Karpas-422 (cell line): ENCODE data around the gene KLHL18. TPM values are rescaled to one million over a fixed set of nuclear protein-coding genes. Genes with fewer than 3 reads are reported as not detected.
"Not testable (repeated sequence)": the region's sequence is repeated elsewhere in the genome, so short reads cannot be mapped to it uniquely, and the experiment has no call there.

Source experiments
- DNase-seq: peaks from one replicate; pipeline ENCODE4 v3.0.0-alpha.2; 2015
- H2AFZ ChIP-seq: fragments of 200-600 bp; sonication (generic); 2 replicates; pipeline ENCODE4 v1.6.1; 2014; ENCODE audit warnings: antibody characterized with exemption, low read length, mixed read lengths
- H3K27ac ChIP-seq: fragments of 200-600 bp; sonication (generic); 2 replicates; pipeline ENCODE4 v1.5.1; 2014; ENCODE audit warnings: mild to moderate bottlenecking, low read length, moderate library complexity
- H3K27me3 ChIP-seq: fragments of 200-600 bp; sonication (generic); 2 replicates; pipeline ENCODE4 v1.6.1; 2014; ENCODE audit warnings: low read length, mixed read lengths
- H3K36me3 ChIP-seq: fragments of 200-600 bp; sonication (generic); 2 replicates; pipeline ENCODE4 v1.6.1; 2014; ENCODE audit warnings: low read length, mixed read lengths; ENCODE audit not compliant: insufficient read depth
- H3K4me1 ChIP-seq: fragments of 200-600 bp; sonication (generic); 2 replicates; pipeline ENCODE4 v1.6.1; 2014; ENCODE audit warnings: mild to moderate bottlenecking, low read length, mixed read lengths
- H3K4me2 ChIP-seq: fragments of 200-600 bp; sonication (generic); 2 replicates; pipeline ENCODE4 v1.6.1; 2014; ENCODE audit warnings: low read length, low read depth, mild to moderate bottlenecking; ENCODE audit not compliant: poor library complexity, severe bottlenecking
- H3K4me3 ChIP-seq: fragments of 200-600 bp; sonication (generic); 2 replicates; pipeline ENCODE4 v1.5.1; 2014; ENCODE audit warnings: mild to moderate bottlenecking, antibody characterized with exemption, low read length, mixed read lengths
- H3K79me2 ChIP-seq: fragments of 200-600 bp; sonication (generic); 2 replicates; pipeline ENCODE4 v1.6.1; 2014; ENCODE audit warnings: mild to moderate bottlenecking, low read length, mixed read lengths
- H3K9ac ChIP-seq: fragments of 200-600 bp; sonication (generic); 2 replicates; pipeline ENCODE4 v1.6.0; 2014; ENCODE audit warnings: low read length
- H3K9me2 ChIP-seq: fragments of 200-600 bp; sonication (generic), shearing (Covaris generic); replicated peaks from 2 replicates; pipeline ENCODE4 v1.6.0; 2014; ENCODE audit warnings: mild to moderate bottlenecking, low read length, moderate library complexity; ENCODE audit not compliant: insufficient read depth
- H3K9me3 ChIP-seq: fragments of 300-700, 200-600 bp; sonication (generic); 2 replicates; pipeline ENCODE4 v1.6.1; 2014; ENCODE audit warnings: low read length, mixed read lengths
- H4K20me1 ChIP-seq: fragments of 200-600 bp; sonication (generic); 2 replicates; pipeline ENCODE4 v1.6.1; 2014; ENCODE audit warnings: mild to moderate bottlenecking, antibody characterized with exemption, low read length, low read depth; ENCODE audit not compliant: insufficient read depth
- total RNA-seq: library from RNA; depleted of rRNA; stranded (reverse); fragments of >200 nt; shearing (Covaris generic); gene quantifications from 2 replicates; pipeline ENCODE4 v1.2.3, GENCODE V29; 2014; ENCODE audit warnings: low replicate concordance

The KLHL18 gene
- total RNA-seq, 1 experiment from 2014 or later, result 15.6 TPM

DNA sequence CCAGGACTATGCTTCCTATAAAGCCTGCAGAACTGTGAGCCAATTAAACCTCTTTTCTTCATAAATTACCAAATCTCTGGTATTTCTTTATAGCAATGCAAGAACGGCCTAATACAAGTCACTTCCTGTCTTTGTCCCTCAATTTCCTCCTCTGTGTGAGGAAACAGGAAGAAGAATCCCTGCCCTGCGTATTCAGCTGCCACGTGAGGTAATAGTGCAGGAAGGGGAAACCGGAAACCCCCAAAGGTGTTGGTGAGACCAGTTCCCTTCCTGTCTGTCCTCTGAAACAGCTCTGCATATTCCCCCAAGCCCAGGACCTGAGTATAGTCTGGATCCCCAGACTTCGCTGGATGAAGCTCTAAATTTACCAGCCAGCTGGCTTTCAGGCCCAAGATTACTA is 80.0 kb downstream of the KLHL18 start:
- no peak overlapping the region for H3K4me3 ChIP-seq
- no peak overlapping the region for H3K27ac ChIP-seq
- no peak overlapping the region for H3K4me2 ChIP-seq
- H2AFZ ChIP-seq, result peak overlapping the region; percentile 32; the same call in 1 of the 2 replicates
- no peaks in the 10 kb centered on the region for H3K27me3 ChIP-seq
- no peaks in the 10 kb centered on the region for H3K9me2 ChIP-seq
- no peaks in the 10 kb centered on the region for H3K36me3 ChIP-seq
- H3K9ac ChIP-seq, result no peak overlapping the region
- H3K79me2 ChIP-seq, result no peaks in the 10 kb centered on the region
- peaks cover 14% of the 10 kb centered on the region; the same call in 1 of the 2 replicates for H3K9me3 ChIP-seq
- no peaks in the 10 kb centered on the region for H4K20me1 ChIP-seq
- DNase-seq, result no peak
- peaks cover 7% of the 10 kb centered on the region; the same call in 1 of the 2 replicates for H3K4me1 ChIP-seq

GRCh38 chr3:47365213-47366153 is 82.7 kb downstream of the KLHL18 start:
- Histone ChIP-seq H3K27me3 (no peaks in the 10 kb centered on the region), H3K36me3 (no peaks in the 10 kb centered on the region), H4K20me1 (no peaks in the 10 kb centered on the region), H3K4me1 (peaks cover 7% of the 10 kb centered on the region; the same call in 1 of the 2 replicates), H3K79me2 (no peaks in the 10 kb centered on the region), H2AFZ (no peak overlapping the region), H3K9me3 (no peaks in the 10 kb centered on the region), H3K4me3 (no peak overlapping the region), H3K27ac (no peak overlapping the region), H3K9me2 (no peaks in the 10 kb centered on the region), H3K9ac (no peak overlapping the region), H3K4me2 (no peak overlapping the region)
- DNase-seq, result no peak

DNA sequence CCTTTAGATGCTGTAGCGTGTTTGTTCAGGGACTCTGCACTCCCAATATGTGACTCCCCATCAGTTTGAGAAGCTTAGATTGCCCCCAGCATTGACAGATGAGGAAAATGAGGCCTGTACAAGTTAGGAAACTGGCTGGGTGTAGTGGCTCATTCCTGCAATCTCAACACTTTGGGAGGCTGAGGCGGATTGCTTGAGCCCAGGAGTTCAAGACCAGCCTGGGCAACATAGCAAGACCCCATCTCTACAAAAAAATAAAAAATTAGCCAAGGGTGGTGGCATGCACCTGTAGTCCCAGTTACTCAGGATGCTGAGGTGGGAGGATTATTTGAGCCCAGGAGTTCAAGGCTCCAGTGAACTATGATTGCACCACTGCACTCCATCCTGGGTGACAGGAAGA is 84.1 kb downstream of the KLHL18 start:
- H3K4me1 ChIP-seq, result peaks cover 7% of the 10 kb centered on the region; the same call in 1 of the 2 replicates
- H3K27ac ChIP-seq, result no peak overlapping the region
- no peak overlapping the region for H3K4me3 ChIP-seq
- no peaks in the 10 kb centered on the region for H3K36me3 ChIP-seq
- DNase-seq, result no peak
- H3K4me2 ChIP-seq, result no peak overlapping the region
- no peaks in the 10 kb centered on the region for H3K79me2 ChIP-seq
- no peak overlapping the region for H3K9ac ChIP-seq
- H3K9me2 ChIP-seq, result no peaks in the 10 kb centered on the region
- H2AFZ ChIP-seq, result no peak overlapping the region
- no peaks in the 10 kb centered on the region for H3K9me3 ChIP-seq
- H4K20me1 ChIP-seq, result no peaks in the 10 kb centered on the region
- no peaks in the 10 kb centered on the region for H3K27me3 ChIP-seq

DNA sequence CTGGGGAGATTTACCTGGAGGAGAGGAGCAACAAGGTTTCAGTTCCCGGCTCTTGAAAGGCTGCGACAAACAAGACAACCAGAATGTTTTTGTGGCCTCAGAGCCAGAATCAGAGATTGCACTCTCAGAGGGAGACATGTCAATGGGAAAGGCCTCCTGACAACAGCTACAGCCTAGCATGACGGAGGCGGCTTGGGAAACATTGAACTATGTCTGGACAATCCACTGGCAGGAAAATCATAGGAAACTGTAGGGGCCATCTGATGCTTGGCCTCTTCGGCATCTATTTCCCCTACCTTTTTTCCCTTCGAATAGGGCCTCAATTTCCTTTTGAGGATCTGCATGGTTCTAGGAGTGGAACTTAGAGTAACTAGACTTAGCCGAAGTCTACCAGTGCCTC is 84.9 kb downstream of the KLHL18 start:
- no peaks in the 10 kb centered on the region for H3K79me2 ChIP-seq
- H3K9me2 ChIP-seq, result no peaks in the 10 kb centered on the region
- no peak for DNase-seq
- H3K27ac ChIP-seq, result no peak overlapping the region
- peaks cover 7% of the 10 kb centered on the region; the same call in 1 of the 2 replicates for H3K4me1 ChIP-seq
- H3K4me3 ChIP-seq, result no peak overlapping the region
- no peak overlapping the region for H2AFZ ChIP-seq
- no peaks in the 10 kb centered on the region for H3K9me3 ChIP-seq
- no peaks in the 10 kb centered on the region for H3K27me3 ChIP-seq
- no peak overlapping the region for H3K4me2 ChIP-seq
- H3K9ac ChIP-seq, result no peak overlapping the region
- no peaks in the 10 kb centered on the region for H3K36me3 ChIP-seq
- no peaks in the 10 kb centered on the region for H4K20me1 ChIP-seq

- H3K4me3 ChIP-seq, H3K9me2 ChIP-seq, DNase-seq: not testable (repeated sequence)
Measured at GRCh38 chr3:47370020-47370419, 87.3 kb downstream of the KLHL18 start.

DNA sequence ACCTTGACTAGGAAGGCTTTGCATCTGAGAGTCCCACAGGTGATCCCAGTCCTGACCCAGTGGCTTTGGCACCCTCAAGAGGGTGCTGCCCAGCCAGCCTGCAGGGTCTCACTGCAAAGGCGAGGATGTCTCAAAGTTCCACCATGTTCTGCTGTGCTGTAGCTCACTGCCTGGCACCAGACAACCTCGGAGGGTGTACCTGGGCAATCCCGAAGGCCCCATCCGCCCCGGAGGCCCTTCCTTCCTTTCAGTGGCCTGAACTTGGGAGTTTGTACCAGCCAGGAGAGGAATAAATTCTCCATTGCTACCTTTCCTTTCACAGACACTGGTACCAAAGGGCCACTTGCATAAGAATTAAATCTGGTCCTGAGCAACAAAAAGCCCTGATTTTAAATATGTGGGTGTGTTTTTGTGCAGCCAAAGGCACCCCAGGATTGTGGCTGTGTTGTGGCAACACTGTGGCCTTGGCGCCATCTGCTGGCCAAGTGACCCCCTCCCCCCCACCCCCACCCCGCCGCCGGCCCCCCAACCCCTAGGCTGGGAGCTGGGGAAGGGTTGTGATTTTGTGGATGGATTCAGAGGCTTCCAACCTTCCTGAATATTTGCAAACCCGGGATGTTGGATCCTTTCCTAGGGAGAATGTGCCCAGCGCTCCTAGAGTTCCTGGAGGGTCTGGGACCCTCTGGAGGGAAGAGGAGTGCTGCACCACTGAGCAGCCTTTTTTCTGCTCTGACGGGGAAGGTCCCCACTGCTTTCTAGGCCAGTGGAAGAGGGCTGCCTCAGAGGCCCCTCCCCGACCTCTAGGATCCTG is 88.3 kb downstream of the KLHL18 start:
- no peaks in the 10 kb centered on the region for H3K36me3 ChIP-seq
- H3K4me1 ChIP-seq, result peaks cover 1% of the 10 kb centered on the region; the same call in 1 of the 2 replicates
- H3K4me2 ChIP-seq, result no peak overlapping the region
- no peaks in the 10 kb centered on the region for H3K79me2 ChIP-seq
- no peak overlapping the region for H3K4me3 ChIP-seq
- no peak overlapping the region for H2AFZ ChIP-seq
- H3K9me2 ChIP-seq, result no peaks in the 10 kb centered on the region
- no peaks in the 10 kb centered on the region for H4K20me1 ChIP-seq
- peak; percentile 80 for DNase-seq
- no peak overlapping the region for H3K27ac ChIP-seq
- H3K9ac ChIP-seq, result no peak overlapping the region
- H3K9me3 ChIP-seq, result no peaks in the 10 kb centered on the region
- no peaks in the 10 kb centered on the region for H3K27me3 ChIP-seq

More at GRCh38 chr3:47370020-47370419, 87.3 kb downstream of the KLHL18 start:
- H4K20me1 ChIP-seq, H3K9ac ChIP-seq, H3K36me3 ChIP-seq, H3K4me2 ChIP-seq, H3K27me3 ChIP-seq, H2AFZ ChIP-seq, H3K4me1 ChIP-seq, H3K9me3 ChIP-seq, H3K79me2 ChIP-seq, H3K27ac ChIP-seq: not testable (repeated sequence)

- Histone ChIP-seq H3K27me3 (no peaks in the 10 kb centered on the region), H3K27ac (no peak overlapping the region), H2AFZ (no peak overlapping the region), H3K9me2 (no peaks in the 10 kb centered on the region), H3K36me3 (no peaks in the 10 kb centered on the region), H3K4me3 (no peak overlapping the region), H3K9ac (no peak overlapping the region), H4K20me1 (no peaks in the 10 kb centered on the region), H3K79me2 (peaks cover 2% of the 10 kb centered on the region), H3K9me3 (no peaks in the 10 kb centered on the region), H3K4me2 (no peak overlapping the region), H3K4me1 (peaks cover 21% of the 10 kb centered on the region)
- DNase-seq, result no peak
Measured at GRCh38 chr3:47374587-47374986, 91.8 kb downstream of the KLHL18 start.

GRCh38 chr3:47376393-47376792 is 93.6 kb downstream of the KLHL18 start:
- Histone ChIP-seq H3K4me2 (no peak overlapping the region), H3K9me2 (no peaks in the 10 kb centered on the region), H3K4me1 (peaks cover 25% of the 10 kb centered on the region), H3K4me3 (no peak overlapping the region), H3K36me3 (no peaks in the 10 kb centered on the region), H3K27me3 (no peaks in the 10 kb centered on the region), H3K79me2 (peaks cover 13% of the 10 kb centered on the region), H2AFZ (no peak overlapping the region), H3K27ac (no peak overlapping the region), H4K20me1 (peaks cover under 1% of the 10 kb centered on the region; the same call in 1 of the 2 replicates), H3K9me3 (no peaks in the 10 kb centered on the region), H3K9ac (no peak overlapping the region)
- DNase-seq, result peak; percentile 64
